Activated CD8-positive, alpha-beta memory T cell treated with anti-CD3 and anti-CD28 coated beads, Interleukin-2, amount 50 U/mL, for 4 hours (primary cell): Measurements from ENCODE around the gene LHX5.
"Not testable (repeated sequence)": the region's sequence is repeated elsewhere in the genome, so short reads cannot be mapped to it uniquely, and the experiment has no call there.

Experiments
- DNase-seq: peaks from one replicate; pipeline ENCODE4 v3.0.0-alpha.2; 2020

The LHX5 gene

GRCh38 chr12:113471619-113472171 is at the start of gene LHX5:
TSS of gene LHX5 (minus strand) at chr12:113471871. CDS start at chr12:113471498, 373 bp downstream.
- no peak for DNase-seq

GRCh38 chr12:113519464-113520307 is 48.0 kb upstream of the LHX5 start:
- no peak for DNase-seq

DNA sequence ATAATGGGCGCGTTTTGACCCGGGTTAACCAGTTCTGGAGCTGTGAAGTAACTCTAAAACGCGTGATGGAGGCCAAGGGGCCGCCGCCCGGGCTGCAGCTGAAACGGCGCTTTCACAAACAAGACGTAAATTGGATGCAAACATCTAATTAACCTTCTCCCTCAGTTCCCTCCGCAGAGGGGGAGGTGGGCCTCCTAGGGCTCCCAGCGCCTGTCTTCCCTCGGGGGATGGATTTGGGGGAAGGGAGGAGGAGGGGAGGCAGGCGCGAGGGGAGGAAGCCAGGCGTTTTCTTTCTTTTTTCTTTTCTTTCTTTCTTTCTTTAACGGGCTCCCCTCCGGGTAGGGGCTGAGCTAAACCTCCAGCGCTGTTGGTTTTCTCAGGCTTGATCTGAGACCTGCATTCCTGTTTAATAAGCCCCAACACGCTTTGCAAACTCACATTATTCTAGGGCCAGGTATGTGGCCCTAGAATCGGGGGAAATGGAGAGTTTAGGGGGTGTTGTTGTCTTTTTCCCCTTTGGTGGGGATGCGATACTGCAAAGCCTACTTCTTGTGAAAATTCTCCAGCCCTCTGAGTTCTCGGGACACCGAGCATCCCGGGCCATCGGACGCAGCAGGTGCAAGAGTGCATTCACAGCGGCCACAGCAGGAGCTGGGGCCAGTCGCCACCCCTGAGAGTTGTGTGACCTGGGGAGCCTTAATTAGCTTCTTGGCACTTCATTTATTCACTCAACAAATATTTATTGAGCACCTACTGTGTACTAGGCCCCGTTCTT is 43.6 kb upstream of the LHX5 start:
- no peak for DNase-seq

GRCh38 chr12:113514602-113515001 is 42.9 kb upstream of the LHX5 start:
- DNase-seq = no peak

DNA sequence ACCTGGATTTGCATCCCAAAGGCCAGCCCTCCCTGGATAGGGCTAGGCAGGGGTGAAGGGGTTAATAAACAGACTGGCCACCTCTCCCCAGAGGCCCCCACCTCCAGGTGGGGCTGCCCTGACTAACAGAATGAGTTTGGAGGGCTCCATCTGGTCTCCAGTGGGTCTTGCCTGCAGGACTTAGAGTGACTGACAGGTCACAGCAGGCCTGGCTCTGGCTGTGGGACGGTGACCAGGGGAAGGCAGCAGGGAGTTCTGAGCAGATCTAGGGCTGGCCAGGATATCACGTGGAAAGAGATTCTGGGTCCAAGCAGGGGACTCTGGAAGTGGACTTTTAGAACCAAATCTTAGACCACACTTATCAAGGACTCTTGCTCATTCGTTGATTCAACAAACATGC is 40.9 kb upstream of the LHX5 start:
- DNase-seq = no peak

DNA sequence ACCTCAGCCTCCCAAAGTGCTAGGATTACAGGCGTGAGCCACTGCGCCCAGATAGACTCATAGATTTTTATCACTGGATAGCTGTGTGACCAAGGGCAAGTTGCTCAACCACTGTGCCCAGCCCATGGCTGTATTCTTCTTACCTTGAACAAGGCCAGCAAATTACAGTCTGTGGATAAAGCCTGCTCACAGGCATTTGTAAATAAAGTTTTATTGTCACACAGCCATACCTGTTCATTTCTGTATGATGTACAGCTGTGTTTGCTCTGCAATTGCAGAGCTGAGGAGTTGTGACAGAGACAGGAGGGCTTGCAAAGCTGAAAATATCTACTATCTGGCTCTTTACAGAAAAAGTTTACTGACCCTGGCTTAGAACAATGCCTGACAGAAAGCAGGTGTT is 35.2 kb upstream of the LHX5 start:
- no peak for DNase-seq

DNA sequence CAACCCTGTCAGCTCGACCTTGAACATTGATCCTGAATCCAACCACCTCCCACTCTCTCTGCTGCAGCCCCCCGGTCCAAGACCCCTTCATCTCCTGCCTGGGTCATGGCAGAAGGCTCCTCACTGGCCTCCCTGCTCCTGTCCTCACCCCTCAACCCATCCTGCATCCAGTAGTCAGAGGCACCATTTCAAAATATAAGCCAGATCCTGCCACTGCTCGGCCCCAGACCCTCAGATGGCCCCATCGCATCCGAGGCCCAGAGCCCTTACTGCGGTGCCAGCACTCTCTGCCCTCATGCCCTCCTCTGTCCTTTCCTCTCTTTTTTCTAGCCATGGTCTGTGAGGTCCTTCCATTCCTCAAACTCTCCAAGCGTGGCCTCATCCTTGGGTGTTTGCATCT is 34.3 kb upstream of the LHX5 start:
- DNase-seq = no peak

DNA sequence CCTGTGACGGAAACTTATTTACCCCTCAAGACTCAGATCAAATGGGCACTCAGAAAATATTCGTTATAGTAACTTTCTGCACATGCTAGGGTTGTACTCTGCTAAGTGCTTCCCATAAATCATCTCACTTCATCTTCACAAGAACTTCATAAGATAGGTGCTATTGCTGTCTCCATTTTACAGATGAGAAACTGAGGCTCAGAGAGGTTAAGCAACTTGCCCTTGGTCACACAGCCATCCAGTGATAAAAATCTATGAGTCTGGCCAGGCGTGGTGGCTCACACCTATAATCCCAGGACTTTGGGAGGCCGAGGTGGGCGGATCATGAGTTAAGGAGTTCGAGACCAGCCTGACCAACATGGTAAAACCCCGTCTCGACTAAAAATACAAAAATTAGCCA is 33.2 kb upstream of the LHX5 start:
- no peak for DNase-seq

- no peak for DNase-seq
These were observed 29.2 kb upstream of the LHX5 start for GRCh38 chr12:113500782-113501311.

GRCh38 chr12:113500306-113500675 is 28.6 kb upstream of the LHX5 start:
- no peak for DNase-seq

DNA sequence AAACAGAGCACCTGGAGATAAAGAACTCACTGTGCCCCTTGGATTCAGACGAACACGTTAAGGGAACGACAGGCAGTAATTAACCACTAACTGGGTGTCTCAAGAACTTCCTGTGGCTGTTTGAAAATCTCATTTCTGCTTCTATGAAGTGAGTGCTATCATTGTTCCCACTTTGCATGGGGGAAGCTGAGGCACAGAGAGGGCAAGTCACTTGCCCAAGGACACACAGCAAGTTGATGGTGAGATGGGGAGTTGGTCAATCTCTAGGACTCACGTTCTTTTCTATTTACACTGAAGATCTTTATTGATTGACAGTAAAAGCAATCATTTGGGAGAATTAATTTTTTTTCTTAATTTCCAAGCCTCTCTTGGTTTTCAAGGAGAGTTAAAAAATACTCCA is 26.8 kb upstream of the LHX5 start:
- DNase-seq = no peak

DNA sequence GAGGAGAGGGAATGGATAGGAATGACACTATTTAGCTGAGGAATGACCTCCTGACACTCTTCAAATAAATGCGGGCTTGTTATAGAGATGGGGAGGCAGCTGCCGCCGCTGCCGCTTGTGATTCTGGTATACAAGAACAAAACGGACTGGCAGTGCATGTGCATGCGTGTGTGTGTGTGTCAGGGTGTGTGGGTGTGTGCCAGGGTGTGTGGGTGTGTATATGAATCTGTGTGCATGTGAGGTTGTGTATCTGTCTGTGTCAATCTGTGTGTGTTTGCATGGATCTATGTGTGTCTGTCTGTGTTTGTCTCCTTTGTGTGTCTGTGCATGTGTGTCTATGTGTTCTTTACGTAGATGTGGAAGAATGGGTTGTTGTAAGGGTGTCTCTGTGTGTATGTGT is 26.0 kb upstream of the LHX5 start:
- DNase-seq = no peak

GRCh38 chr12:113495941-113496340 is 24.3 kb upstream of the LHX5 start:
- not testable (repeated sequence) for DNase-seq

DNA sequence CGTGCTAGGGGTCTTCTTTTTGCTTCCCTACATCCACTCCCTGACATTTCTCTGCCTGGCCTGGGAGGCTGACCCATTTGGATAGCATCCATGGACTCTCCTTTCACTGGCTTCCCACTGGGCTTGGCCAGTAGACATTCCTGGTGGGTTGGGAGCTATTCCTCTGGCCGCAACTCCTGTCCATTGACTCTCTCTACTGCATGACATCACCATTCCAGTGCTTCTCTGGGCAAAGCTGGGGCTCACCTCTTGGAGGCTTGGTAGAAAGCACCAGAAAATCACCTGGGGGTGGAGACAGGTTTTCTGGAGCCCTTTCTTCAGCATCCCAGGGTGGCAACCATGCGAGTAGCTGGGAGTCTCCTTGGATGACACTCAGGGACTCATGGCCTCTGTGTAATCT is 16.7 kb upstream of the LHX5 start:
- no peak for DNase-seq

- no peak for DNase-seq
These were observed 15.1 kb upstream of the LHX5 start for GRCh38 chr12:113486722-113487121.

- no peak for DNase-seq
These were observed 13.7 kb upstream of the LHX5 start for GRCh38 chr12:113485330-113485729.

DNA sequence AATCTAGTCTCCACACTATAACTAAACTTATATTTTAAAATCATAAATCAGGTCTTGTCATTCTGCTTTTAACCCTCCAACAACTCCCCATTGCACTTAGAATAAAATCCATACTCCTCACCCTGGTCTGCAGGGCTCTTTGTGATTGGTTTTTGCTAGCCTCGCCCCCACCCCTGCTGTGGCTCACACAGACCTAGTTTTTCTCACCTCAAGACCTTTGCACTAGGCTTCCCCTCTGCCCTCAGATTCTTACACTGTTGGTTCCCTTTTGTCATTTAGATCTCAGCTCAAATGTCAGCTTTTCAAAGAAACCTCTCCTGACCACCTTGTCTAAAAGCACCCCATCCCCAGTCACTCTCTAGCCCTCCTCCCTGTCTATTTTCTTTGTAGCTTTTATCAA is 10.7 kb upstream of the LHX5 start:
- DNase-seq = no peak

- no peak for DNase-seq
These were observed 8.8 kb upstream of the LHX5 start for GRCh38 chr12:113480336-113480971.

DNA sequence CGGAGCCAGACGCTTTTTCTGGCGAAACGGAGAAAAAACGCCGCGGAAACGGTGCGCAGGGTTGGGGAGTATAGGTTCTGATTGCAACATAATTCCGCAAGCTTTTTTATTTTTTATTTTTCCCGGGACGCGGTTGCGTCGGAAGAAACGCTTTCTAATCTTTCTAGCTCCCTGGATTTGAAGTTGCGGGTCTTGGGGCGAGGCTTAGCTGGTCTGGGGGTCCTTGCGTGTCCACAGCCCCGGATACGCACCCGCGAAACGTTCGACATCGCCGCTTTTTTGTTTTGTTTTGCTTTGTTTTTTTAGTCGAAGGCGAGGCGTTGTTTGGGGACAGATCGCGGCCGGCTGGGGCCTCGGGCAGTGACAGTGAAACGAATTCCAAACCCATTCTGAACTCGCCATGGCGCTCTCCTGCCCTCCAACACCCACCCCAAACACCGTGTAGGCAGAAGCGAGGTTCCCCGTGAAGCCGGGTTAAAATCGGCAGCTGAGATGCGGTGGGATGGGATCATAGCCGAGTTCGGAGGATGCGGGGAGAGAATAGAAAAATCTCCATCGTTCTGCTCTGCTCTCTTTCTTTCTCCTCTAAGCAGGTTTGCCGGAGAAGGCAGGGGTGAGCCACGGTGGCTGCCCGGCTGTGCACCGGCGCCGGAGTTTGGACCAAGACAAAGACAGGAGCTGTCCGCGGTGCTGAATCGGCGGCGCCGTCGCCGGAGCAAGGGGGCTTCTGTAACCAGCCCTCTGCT is 8.1 kb upstream of the LHX5 start:
- no peak for DNase-seq

- DNase-seq = no peak
These were observed 7.5 kb upstream of the LHX5 start for GRCh38 chr12:113479216-113479589.

- no peak for DNase-seq
These were observed 6.8 kb upstream of the LHX5 start for GRCh38 chr12:113478351-113479011.

- no peak for DNase-seq
These were observed 6.2 kb upstream of the LHX5 start for GRCh38 chr12:113477842-113478215.
